ENCODE data around the gene LRRD1.

The LRRD1 gene

DNA sequence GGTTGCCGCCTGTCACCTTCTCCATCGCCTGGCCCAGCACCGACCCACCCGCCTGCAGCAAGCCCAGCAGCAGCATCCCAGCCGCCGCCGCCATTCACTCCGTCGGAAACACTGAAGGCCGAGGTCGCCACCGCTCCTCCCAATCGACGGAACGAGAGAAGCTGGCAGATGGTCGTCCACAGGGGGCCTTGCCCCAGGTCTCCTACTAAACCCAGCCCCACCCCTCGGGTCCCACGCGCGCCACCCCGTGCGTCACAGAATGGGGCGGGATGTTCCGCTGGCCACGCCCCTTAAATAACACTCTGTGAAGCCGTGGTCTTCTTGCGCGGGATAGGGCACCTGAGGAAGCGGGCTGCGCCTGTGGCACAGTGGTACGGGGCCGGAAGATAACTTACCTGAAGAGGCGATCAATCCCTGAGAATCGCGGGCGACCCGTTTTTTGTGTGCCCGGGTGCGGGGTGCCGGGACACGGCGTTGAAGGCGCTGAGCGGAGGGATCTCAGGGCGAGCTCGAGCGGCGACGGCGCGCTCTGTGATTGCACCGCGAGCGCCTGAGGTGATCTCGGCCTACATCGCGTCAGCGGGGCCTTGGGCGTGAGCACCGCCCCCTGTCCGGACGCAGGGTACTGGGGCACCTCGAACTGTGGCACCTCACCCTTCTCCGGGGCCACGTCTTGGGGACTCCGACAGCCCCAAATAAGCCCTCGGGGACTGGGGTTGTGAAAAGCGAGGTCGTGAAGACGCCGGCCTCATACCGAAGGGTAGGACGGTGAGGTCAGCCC is 44.5 kb downstream of the LRRD1 start, which contains the start of gene CYP51A1:
Gene CYP51A1 (minus strand): TSS at position 207 of the 781 bp plus-strand sequence. CDS start 113 bp downstream, at position 94.
- Histone ChIP-seq H3K36me3 (peaks cover 20% of the 10 kb centered on the region), H3K9me3 (ENCODE audit: severe bottlenecking) (peaks cover under 1% of the 10 kb centered on the region), H3K27me3 (ENCODE audit: insufficient read depth, low read depth, severe bottlenecking) (no peaks in the 10 kb centered on the region), H3K4me3 (ENCODE audit: low read depth, low read length) (peak within 1 kb of the TSS; percentile 96), H3K27ac (peak within 1 kb of the TSS; percentile 97)
- DNase-seq: peak; percentile 97
- TF ChIP-seq, protein P1, sequence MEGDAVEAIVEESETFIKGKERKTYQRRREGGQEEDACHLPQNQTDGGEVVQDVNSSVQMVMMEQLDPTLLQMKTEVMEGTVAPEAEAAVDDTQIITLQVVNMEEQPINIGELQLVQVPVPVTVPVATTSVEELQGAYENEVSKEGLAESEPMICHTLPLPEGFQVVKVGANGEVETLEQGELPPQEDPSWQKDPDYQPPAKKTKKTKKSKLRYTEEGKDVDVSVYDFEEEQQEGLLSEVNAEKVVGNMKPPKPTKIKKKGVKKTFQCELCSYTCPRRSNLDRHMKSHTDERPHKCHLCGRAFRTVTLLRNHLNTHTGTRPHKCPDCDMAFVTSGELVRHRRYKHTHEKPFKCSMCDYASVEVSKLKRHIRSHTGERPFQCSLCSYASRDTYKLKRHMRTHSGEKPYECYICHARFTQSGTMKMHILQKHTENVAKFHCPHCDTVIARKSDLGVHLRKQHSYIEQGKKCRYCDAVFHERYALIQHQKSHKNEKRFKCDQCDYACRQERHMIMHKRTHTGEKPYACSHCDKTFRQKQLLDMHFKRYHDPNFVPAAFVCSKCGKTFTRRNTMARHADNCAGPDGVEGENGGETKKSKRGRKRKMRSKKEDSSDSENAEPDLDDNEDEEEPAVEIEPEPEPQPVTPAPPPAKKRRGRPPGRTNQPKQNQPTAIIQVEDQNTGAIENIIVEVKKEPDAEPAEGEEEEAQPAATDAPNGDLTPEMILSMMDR (IDR thresholded peaks at IDR 0.05; ENCODE audit: low read depth, low read length): no peak

DNA sequence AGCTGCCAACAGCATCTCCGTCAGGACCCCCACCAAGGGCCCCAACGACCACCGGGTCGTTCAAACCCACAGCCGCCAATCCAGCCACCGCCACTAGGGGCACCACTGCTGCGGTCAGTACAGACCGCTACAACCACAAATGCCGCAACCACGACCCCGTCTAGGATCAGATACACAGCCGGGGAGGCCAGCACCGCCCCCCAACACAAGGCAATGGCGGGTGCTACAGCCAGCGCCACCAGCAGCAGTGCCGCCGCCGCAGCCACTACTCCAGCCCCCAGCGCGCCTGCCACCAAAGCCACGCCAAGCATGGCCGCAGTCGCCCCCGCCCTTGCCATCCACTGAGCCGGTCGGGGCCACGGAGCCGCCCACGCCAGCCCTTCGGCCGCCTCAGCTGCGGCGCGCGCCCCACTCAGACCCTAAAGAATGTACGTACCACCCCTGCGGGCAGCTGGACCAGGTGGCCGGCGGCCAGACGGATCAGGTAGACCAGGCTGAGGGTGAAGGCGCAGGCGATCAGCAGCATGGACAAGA is 45.1 kb downstream of the LRRD1 start:
- H3K4me3 ChIP-seq (ENCODE audit: low read depth, low read length): peak overlapping the region; percentile 96

DNA sequence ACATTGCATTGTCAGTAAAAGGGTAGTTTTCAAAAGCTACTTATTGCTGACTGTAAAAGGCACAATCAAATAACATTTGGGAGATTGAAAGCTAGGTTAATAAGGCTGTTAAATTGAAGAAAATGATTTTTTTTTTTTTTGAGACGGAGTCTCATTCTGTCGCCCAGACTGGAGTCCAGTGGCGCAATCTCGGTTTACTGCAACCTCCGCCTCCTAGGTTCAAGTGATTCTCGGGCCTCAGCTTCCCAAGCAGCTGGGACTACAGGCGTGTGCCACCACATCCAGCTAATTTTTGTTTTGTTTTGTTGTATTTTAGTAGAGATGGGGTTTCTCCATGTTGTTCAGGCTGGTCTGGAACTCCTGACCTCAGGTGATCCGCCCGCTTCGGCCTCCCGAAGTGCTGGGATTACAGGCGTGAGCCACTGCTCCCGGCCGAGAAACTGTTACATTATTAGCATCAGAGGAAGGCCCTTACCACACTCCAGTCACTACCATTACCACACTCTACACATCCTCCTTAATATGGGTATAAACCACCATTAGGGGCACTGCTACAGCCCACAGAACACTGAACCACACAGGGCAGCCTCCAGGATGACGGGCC is 45.7 kb downstream of the LRRD1 start:
- Histone ChIP-seq H3K27ac (peak overlapping the region; percentile 97), H3K4me3 (ENCODE audit: low read depth, low read length) (peak overlapping the region; percentile 96), H3K27me3 (ENCODE audit: insufficient read depth, low read depth, severe bottlenecking) (no peaks in the 10 kb centered on the region), H3K9me3 (ENCODE audit: severe bottlenecking) (no peaks in the 10 kb centered on the region), H3K36me3 (peaks cover 33% of the 10 kb centered on the region)
- TF ChIP-seq, protein P1 (IDR thresholded peaks at IDR 0.05; ENCODE audit: low read depth, low read length): no peak
- DNase-seq: no peak

More for the DNA sequence above, 45.1 kb downstream of the LRRD1 start:
- Histone ChIP-seq H3K27me3 (ENCODE audit: insufficient read depth, low read depth, severe bottlenecking) (no peaks in the 10 kb centered on the region), H3K36me3 (peaks cover 27% of the 10 kb centered on the region), H3K9me3 (ENCODE audit: severe bottlenecking) (no peaks in the 10 kb centered on the region), H3K27ac (peak overlapping the region; percentile 97)
- TF ChIP-seq, protein P1 (IDR thresholded peaks at IDR 0.05; ENCODE audit: low read depth, low read length): peak; percentile 91
- DNase-seq: peak; percentile 88

DNA sequence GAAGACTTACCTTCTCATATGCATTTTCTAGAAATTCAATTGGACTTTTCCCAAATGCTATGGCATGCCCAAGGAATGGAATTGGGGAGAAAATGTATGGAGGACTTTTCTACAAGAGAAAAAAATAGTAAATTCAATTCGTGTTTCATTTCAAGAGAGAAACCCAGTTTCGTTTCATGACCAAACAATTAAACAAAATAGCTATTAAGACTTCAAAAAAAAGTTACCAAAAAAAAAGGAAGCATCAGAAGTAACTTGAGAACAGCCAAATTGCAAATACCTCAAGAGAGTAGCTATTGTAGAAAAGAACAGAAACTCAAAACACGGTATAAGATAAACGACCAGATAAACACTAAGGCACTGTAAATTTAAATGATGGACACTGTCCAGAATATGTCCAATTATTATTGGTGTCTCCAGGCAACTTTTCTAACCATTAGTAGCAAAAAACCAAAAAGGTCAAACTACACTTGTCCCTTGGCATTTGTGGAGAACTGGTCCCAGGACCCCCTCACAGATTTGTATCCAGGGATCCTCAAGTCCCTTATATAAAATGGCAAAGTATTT is 47.1 kb downstream of the LRRD1 start:
- no peaks in the 10 kb centered on the region for H3K27me3 ChIP-seq (ENCODE audit: insufficient read depth, low read depth, severe bottlenecking)
- no peak for DNase-seq
- H3K36me3 ChIP-seq: peaks cover 46% of the 10 kb centered on the region
- TF ChIP-seq, protein P1 (IDR thresholded peaks at IDR 0.05; ENCODE audit: low read depth, low read length): no peak
- H3K4me3 ChIP-seq (ENCODE audit: low read depth, low read length): no peak overlapping the region
- no peaks in the 10 kb centered on the region for H3K9me3 ChIP-seq (ENCODE audit: severe bottlenecking)
- no peak overlapping the region for H3K27ac ChIP-seq

DNA sequence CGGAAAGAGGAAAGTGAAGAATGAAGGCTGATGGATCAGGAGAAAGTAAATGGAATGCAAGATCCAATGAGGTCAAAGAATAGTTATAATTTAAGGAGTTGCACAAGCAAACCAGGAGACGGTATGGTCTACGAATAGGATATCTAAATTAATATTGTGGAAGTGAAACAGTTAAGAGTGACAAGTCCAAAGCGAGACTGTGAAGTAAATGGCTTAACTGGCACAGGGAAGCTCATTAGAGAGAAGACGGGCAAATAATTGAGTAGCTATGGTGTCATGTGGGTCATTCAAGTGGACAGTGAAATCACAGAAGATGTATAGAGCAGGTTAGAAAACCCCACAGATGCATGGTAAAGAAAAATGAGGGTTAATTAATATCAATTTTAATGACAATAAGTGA is 47.8 kb downstream of the LRRD1 start:
- H3K9me3 ChIP-seq (ENCODE audit: severe bottlenecking): no peaks in the 10 kb centered on the region
- TF ChIP-seq, protein P1 (IDR thresholded peaks at IDR 0.05; ENCODE audit: low read depth, low read length): no peak
- peaks cover 54% of the 10 kb centered on the region for H3K36me3 ChIP-seq
- H3K4me3 ChIP-seq (ENCODE audit: low read depth, low read length): no peak overlapping the region
- H3K27ac ChIP-seq: no peak overlapping the region
- H3K27me3 ChIP-seq (ENCODE audit: insufficient read depth, low read depth, severe bottlenecking): no peaks in the 10 kb centered on the region
- DNase-seq: no peak

Measured in WERI-Rb-1 (cell line).